CD4-positive, alpha-beta T cell treated with Interleukin-4 for 1 hour (primary cell): ENCODE measurements around the gene PZP.

Experiments used
- DNase-seq, 2 donors: peaks; one replicate each; pipeline ENCODE4 v3.0.0-alpha.2; 2020 to 2022

PZP gene

DNA sequence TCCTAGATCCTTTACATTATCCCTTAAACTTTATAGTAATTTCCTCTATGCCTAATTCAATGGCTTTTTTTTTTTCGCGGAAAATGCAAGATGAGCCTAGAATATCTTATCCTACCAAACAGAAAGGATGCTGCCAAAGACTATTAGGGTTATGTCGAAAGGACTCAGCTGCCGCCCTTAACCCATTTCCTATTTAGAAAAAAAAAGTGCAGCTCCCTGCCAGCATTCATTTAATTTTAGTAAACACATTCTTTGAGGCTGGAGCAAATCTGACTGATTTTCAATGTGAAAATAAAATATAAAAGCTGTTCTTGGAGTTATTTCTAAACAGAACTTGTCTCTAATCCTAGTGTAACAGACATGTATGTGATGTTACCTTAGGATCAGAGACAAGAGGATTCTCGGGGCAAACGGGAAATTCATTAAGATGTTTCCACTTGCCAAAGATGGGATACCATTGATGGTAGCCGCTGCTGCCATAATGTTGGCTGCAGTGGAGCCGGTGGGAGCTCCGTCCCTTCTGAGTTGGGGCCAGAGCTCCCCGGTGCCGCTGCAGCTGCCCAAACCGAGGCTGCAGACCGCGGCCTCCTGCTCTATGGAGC lies 84.3 kb downstream of the PZP start:
- no peak for DNase-seq

- no peak for DNase-seq
These were observed 86.0 kb downstream of the PZP start for GRCh38 chr12:9122091-9122609.

- no peak for DNase-seq
These were observed 87.6 kb downstream of the PZP start for GRCh38 chr12:9120487-9121184.

- peak; percentile 34 to 76 for DNase-seq
These were observed 90.0 kb downstream of the PZP start for GRCh38 chr12:9118158-9118557.

GRCh38 chr12:9115731-9116559 lies 92.2 kb downstream of the PZP start, which contains the start of gene A2M:
TSS of gene A2M (minus strand) at chr12:9115919. CDS start at chr12:9115849, 70 bp downstream.
- no peak for DNase-seq

- no peak for DNase-seq
These were observed 93.2 kb downstream of the PZP start for GRCh38 chr12:9114946-9115345.

- DNase-seq = no peak
These were observed 94.2 kb downstream of the PZP start for GRCh38 chr12:9113987-9114309.

DNA sequence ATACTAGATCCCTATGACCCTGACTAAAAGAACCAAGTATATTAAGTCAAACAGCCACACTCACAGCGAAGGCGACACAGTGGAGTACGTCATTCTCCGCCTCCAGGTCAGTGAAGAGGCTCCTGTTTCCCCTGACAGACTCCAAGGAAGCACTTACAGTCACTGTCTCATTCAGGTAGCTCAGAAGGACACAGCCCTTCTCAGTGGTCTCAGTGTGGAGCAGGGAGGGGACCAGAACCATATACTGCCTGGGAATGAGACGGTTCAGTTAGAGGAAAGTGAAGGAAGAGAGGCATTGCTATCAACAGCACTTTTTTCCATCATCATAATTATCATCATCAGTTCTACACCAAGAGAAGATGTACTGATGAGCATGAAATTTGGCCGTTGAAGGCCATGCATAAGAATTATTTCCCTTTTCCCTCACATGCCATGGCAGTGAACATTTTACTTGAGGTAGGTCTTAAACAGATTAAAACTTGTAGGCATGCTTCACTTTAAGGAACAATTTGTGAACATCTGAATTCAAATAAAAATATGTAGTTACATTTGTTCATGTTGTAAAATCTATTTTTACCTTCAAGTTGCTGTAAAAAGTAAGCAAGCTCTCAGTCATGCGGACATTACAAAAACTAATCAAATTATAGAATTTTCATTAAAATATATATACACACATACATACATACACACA lies 94.8 kb downstream of the PZP start:
- DNase-seq = no peak

GRCh38 chr12:9112076-9112853 lies 95.9 kb downstream of the PZP start:
- DNase-seq = no peak

GRCh38 chr12:9111525-9111924 lies 96.7 kb downstream of the PZP start:
- no peak for DNase-seq

DNA sequence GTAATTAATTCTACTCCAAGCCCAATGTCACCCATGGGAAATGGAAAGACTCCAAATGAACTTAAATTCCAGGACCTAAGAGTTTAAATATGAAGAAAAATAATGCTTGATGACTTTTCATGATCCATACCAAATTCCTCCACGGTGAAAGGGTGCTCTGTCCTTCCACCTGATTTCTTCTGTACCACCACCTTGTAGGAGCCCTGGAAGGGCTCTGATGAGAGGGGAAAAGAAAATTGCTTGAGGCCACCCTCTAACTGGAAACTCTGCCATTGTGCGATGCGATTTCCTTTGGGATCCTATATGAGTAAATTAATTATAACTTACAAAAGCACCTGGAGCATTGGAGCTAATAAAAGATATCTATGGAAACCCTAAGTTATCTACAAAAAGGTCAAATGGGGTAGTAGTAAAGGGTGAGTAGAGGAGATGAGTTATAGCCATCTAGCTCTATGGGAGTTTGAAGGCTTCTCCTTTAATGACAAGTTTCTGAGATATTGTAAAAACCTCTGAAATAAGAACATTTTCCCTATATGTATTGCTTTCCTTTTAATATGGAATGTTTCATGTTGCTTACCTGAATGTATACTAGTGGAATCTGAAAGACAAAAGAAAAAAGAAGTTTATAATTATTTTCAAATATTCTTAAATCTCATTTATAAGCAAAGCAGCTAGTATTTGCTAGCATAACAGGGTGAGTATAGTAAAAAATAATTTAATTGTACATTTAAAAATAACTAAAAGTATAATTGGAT lies 98.3 kb downstream of the PZP start:
- no peak for DNase-seq

DNA sequence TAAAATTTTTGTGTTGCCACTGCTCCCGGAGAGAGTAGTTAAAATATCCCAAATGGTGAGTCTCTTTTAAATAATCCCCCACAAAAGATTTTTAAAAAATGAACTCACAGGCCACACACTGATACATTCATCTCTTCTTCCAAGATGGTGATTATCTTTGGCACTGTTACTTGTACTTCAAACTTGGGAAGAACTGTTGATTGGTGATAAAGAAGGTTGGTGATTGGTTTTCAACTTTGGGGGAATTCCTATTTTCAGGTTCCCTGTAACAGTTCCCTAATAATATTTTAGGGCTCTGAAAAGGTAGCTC lies 99.0 kb downstream of the PZP start:
- DNase-seq = no peak

DNA sequence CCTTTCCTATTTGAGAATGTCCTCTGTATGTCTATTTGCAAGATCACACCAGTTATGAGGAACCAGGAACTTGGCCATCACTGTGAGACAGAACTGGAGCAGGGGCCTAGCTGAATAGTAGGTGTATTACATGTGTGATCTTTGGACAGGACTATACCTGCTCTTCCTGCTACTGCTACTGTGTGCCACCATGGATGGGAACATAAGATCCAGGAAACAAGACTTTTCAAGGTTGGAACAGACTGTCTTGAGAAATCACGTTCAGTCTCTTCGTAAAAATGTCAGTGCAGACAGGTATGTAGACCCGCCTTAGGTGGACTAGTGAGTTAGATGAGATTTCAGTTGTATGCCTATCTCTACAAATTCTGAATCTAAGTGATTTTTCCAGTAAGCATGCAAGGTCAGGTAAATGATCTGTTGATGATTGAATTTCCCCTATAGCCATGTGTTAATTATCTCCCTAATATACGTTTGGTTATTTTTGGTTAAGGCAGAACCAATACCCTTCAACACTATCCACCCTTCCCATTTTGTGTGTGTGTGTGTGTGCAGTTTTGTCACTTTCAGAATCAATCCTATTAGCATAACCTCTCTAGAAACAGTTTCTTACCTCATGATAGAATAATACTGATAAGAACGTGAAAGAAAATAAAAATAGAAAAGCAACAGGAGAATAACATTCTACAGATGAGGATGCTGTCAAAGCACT lies 99.5 kb downstream of the PZP start:
- DNase-seq = no peak

GRCh38 chr12:9107542-9107873 lies 100.7 kb downstream of the PZP start:
- no peak for DNase-seq

GRCh38 chr12:9106610-9107541 lies 101.3 kb downstream of the PZP start:
- DNase-seq = no peak

DNA sequence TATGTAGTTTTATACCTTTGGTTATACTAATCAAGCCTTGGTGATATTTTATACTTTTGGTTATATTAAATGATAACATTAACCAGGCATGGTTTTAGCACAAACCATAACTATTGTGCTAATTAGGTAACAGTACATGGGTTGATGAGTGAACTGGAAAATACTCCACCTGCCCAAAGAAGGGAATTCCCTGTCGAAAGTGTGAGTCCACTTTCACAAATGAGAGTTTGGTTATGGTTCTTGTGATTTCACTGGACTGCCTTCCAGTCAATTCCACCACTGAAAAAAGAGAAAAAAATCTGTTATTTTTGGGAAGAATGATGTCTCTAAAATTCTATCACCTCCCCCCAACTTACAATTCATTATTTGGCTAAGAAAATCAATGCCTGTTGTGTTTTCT lies 102.1 kb downstream of the PZP start:
- no peak for DNase-seq

- DNase-seq = no peak
These were observed 103.3 kb downstream of the PZP start for GRCh38 chr12:9104767-9105423.

GRCh38 chr12:9104087-9104486 lies 104.1 kb downstream of the PZP start:
- no peak for DNase-seq

GRCh38 chr12:9103050-9103849 lies 104.9 kb downstream of the PZP start:
- no peak for DNase-seq
